D721Med (cell line): ENCODE measurements around the gene SEMA6C.

Source experiments
- DNase-seq: peaks from one replicate; pipeline ENCODE4 v3.0.0; 2011; ENCODE audit warnings: low spot score; ENCODE audit not compliant: insufficient read length
- FAIRE-seq: peaks from 2 replicates; lab custom pipeline; 2011; peaks lifted over from hg19 to GRCh38; lab: Jason Lieb, UNC
- CTCF ChIP-seq: IDR thresholded peaks from 2 replicates; pipeline ENCODE4 v1.5.1; 2012; ENCODE audit warnings: mild to moderate bottlenecking, control low read depth; ENCODE audit not compliant: insufficient read depth; ENCODE audit errors: missing control alignments

SEMA6C gene

GRCh38 chr1:151165738-151166504 is 19.5 kb upstream of the SEMA6C start, which contains the start of the genes LYSMD1 and SCNM1:
Gene LYSMD1, minus strand, starts transcription at chr1:151165902. Its CDS starts 644 bp downstream, at chr1:151165258.
Gene SCNM1, plus strand, starts transcription at chr1:151166144. Its CDS starts 9 bp downstream, at chr1:151166153.
- peak; percentile 84 for DNase-seq
- FAIRE-seq, result peak; percentile 92
- no peak for TF ChIP-seq CTCF

DNA sequence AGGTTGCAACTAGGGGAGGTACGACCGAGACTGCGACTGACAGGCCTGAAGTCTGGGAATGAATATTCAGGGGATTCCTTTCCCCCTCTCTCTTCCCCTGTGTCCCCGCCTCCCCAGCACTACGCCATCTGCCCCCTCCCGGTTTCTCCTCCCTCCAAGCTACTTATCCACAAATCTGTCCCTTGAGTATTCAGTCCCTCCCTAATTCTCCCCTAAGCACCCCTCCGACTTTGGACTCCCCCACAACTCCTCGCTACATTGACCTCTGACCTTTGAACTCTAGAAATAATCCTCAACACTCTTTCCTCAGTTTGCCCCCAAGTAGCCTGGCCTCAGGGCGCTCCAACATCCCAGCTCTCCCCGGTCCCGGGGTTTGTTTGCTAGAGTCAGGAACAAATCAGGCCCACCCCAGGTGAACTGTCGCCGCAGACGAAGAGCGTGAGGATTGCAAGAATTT is 18.9 kb upstream of the SEMA6C start:
- DNase-seq (peak; percentile 88), FAIRE-seq (peak; percentile 58)
- no peak for TF ChIP-seq CTCF

DNA sequence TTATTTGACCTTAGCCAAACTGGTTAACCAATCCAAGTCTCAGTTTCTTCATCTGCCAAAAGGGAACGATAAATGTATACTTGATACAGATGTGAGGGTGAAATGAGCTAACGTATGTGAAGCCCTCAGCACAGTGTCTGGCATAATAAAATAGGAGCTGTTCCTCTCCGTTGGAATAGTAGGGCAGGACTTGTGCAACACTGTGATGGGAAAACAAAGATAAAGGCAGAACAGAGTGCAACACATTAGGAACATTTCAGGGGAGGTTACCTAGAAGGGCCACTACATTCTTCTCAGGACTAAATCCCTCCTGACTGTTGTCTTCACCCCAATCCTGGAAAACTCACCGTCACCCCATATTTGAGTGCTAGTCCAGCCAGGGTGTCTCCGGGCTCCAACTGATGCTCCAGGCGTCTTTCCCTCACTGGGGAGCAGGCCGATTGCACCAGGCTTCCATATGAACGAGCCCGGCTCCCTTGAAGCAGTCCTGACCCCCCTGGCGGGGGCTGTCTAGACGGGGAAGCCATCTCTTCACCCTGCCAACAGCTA is 18.4 kb upstream of the SEMA6C start:
- FAIRE-seq (peak; percentile 71), DNase-seq (no peak)
- no peak for TF ChIP-seq CTCF

DNA sequence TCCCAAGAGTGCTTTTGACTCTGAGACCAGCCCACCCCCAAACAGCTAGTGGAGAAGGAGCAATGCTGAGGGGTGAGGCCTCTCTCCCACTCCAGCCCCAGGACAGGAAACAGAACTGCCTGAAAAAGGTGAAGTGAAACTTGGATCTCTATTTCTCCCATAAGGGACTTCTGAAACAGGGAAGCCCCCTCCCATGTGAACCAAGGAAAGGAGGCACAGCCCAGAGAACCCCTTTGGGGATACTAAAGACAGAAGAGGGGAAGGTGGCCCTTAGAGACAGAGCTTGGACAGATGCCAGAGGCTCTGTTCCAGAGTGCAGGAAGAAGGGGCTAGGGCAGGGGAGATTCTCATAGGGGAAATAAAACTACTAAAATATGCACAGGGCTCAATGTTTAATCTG is 12.9 kb upstream of the SEMA6C start:
- no peak for DNase-seq
- no peak for TF ChIP-seq CTCF
- FAIRE-seq, result no peak

DNA sequence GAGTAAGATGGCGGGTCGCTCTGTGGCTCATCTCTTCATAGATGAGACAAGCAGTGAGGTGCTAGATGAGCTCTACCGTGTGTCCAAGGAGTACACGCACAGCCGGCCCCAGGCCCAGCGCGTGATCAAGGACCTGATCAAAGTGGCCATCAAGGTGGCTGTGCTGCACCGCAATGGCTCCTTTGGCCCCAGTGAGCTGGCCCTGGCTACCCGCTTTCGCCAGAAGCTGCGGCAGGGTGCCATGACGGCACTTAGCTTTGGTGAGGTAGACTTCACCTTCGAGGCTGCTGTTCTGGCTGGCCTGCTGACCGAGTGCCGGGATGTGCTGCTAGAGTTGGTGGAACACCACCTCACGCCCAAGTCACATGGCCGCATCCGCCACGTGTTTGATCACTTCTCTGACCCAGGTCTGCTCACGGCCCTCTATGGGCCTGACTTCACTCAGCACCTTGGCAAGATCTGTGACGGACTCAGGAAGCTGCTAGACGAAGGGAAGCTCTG is 12.4 kb upstream of the SEMA6C start:
- FAIRE-seq (no peak), DNase-seq (no peak)
- TF ChIP-seq CTCF, result no peak

DNA sequence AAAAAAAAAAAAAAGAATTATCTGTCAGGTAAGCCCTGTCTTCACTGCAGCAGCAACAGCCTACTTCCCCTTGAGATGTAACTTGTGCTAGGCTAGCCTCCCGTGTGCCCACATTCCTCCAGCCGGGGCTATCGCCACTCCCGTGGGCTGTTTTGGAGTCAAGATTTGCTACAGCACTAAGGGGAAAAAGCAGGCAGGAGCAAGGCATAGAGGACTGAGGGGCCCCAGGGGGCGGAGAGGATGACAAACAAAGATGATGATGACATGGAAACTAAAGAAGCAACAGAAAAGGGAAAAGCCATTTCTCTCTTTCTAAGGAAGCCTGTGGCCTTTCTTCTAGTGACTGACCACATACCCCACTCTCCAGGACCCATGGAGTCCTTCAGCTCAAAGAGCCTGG is 11.9 kb upstream of the SEMA6C start:
- FAIRE-seq (no peak), DNase-seq (no peak)
- no peak for TF ChIP-seq CTCF
